GM19395 (cell line): ENCODE data around the gene SLC4A7.

Experiments
- ATAC-seq: cut with Tn5 transposase; IDR thresholded peaks from one replicate; pipeline ENCODE4 v1.9.1; 2021; ENCODE audit warnings: mild to moderate bottlenecking, moderate library complexity; ENCODE audit not compliant: unreplicated experiment

SLC4A7 gene

DNA sequence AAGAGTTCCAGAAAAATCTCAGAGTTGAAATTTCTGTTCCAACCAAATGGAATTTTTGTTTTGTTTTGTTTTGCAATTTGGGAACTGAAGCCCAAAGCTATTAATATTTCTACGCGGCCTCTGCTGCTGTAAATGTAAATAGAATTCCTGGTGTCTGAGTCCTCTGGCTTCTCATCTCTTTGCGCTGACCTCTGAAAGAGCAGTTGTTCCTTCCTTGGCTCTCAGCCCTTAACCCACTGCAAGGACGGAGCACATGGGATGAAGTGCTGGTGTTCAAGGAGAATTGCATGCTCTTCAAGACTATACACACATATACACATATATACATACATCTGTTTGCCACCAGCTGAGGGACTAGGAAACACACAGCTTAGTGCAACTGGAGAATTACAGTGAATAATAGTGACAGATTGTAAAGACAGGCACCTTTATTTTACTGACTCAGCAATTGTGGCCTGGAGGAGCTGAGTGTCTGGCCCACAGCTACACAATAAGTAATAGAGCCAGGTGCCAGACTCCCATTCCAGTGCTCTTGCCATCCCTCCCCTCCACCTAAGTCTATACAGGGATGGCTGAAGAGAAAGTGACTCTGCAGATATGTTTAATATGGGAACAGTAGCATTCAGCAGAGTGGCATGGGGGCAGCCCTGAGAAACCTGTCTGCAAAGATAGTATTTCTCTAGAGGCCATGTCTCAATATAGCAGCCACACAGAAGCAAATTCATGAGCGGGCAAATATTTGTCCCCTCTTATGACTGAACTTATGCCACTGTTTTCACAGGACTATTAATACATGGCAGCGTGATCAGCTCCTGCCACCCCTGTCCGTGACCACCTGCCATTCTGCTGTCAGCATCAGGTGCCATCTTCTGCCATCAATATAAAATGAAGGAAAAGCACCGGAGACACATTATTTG is 157.3 kb downstream of the SLC4A7 start:
- ATAC-seq, result no peak

DNA sequence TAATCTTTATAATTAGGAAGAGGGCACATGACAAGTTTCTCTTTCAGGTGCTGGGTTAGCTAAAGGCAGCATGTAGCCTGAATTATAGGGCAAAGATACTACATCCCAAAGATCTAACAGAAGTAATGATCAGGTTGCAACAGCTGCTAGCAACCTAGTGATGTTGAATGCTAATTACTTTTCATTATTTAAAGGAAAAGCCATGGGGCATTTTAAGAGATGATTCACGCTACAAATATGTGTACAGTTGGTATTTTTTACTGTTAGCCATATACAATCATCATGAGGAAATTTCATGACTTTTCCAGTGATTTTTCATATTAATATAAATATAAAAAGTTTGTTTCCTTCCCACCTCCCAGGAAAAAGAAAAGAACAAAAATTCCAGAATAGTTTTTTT is 158.0 kb downstream of the SLC4A7 start:
- no peak for ATAC-seq

DNA sequence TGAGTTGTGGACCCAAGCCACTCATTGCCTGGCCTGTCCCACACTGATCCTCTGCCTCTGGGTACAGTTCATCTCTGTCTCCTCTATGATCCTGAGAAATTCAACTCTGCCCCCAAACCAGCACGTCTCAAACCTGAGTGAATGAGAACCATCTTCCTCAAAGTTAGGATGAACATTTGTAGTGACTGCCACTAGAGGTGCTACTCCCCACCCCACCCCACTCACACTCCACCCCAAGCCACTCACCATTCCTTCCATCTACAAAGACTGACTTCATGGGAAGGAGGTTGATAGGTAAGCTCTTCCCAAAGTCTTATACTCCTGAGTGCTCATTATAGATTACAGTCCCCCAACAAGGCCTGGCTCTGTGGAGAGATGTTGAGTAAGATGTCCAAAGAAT is 158.8 kb downstream of the SLC4A7 start:
- ATAC-seq, result no peak

DNA sequence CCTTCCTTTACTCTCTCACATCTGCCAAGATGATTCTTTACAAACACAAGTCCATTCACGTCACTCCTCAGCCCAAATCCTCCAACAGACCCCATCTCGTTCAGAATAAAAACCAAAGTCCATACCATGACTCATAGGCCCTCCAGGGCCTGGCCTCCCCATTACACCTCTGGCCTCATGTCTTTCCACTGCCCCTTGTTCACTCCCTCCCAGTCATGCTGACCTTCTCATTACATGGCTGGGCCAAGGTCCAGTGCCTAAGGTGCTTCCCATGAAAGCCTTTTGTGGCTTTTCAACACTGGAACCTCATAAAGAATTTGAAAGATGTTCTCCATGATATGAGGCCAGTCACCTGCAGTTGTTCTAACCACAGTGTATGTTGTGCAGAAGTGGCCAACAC is 159.5 kb downstream of the SLC4A7 start:
- ATAC-seq, result no peak

DNA sequence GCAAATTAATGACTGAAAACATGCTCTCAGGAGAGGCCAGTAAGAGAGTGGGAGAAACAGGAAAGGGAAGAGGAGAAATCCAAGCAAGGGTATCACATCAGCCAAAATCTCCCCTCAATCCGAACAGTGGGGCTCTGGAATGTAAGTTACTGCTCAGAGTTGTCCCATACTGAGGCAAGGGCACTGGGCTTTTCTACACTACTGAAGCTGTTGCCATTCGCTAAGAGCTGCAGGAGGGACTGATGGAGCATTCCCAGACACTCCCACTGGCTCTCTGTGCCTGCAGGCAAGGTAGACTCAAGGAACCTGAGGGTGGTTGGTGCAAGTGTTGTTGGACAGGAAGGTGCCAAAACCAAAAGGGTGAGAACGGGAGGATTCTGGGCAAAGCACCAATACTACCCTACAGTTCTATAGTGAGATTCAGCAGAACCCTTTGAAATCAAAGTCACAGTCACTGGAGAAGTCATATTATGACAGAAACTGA is 161.1 kb downstream of the SLC4A7 start:
- ATAC-seq, result no peak
